Stomach (tissue), 4 donors: ENCODE measurements around the gene LRRTM3.

Experiments
- CTCF ChIP-seq, 7 experiments: fragments of 450-650 bp in 4 of 7; fragments of 200-600 bp in 3 of 7; sonication (generic) in 3 of 7; IDR thresholded peaks; one replicate each; pipeline ENCODE4 v1.5.1; 2016 to 2019; ENCODE audit warnings: antibody characterized with exemption in 7 of 7, control low read depth in 2 of 7, mild to moderate bottlenecking in 1 of 7
- EP300 ChIP-seq: sonication (generic); formaldehyde crosslinking; IDR thresholded peaks from one replicate; pipeline ENCODE4 v1.6.1; 2017; ENCODE audit warnings: antibody characterized with exemption
- POLR2A ChIP-seq, 4 donors: fragments of 450-650 bp; IDR thresholded peaks; one replicate each; pipeline ENCODE4 v1.6.1; 2016; ENCODE audit warnings: antibody characterized with exemption in 4 of 4, control low read depth in 2 of 4, mild to moderate bottlenecking in 1 of 4, moderate library complexity in 1 of 4
- POLR2AphosphoS5 ChIP-seq, 3 donors: sonication (generic); formaldehyde crosslinking; IDR thresholded peaks; one replicate each; pipeline ENCODE4 v1.6.1; 2016; ENCODE audit warnings: antibody characterized with exemption in 3 of 3

DNA sequence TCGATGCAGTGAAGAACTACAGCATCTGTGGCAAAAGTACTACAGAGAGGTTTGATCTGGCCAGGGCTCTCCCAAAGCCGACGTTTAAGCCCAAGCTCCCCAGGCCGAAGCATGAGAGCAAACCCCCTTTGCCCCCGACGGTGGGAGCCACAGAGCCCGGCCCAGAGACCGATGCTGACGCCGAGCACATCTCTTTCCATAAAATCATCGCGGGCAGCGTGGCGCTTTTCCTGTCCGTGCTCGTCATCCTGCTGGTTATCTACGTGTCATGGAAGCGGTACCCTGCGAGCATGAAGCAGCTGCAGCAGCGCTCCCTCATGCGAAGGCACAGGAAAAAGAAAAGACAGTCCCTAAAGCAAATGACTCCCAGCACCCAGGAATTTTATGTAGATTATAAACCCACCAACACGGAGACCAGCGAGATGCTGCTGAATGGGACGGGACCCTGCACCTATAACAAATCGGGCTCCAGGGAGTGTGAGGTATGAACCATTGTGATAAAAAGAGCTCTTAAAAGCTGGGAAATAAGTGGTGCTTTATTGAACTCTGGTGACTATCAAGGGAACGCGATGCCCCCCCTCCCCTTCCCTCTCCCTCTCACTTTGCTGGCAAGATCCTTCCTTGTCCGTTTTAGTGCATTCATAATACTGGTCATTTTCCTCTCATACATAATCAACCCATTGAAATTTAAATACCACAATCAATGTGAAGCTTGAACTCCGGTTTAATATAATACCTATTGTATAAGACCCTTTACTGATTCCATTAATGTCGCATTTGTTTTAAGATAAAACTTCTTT lies 2.3 kb downstream of the LRRTM3 start:
- TF ChIP-seq CTCF (IDR thresholded peaks at IDR 0.05) (no peak), POLR2A (IDR thresholded peaks at IDR 0.05) (no peak), POLR2AphosphoS5 (IDR thresholded peaks at IDR 0.05) (no peak), EP300 (no peak)
